Endothelial cell of umbilical vein (primary cell): ENCODE results near the gene DDHD1.

Source experiments
- CTCF ChIP-seq, 2 donors: IDR thresholded peaks; 1 replicate in 1 of 2; 2 replicates in 1 of 2; pipeline ENCODE4 v1.5.1; 2011; ENCODE audit warnings: low read length in 2 of 2, mild to moderate bottlenecking in 2 of 2, moderate library complexity in 2 of 2, control low read depth in 1 of 2, inconsistent platforms in 1 of 2, low read depth in 1 of 2; ENCODE audit not compliant: insufficient read depth in 1 of 2; ENCODE audit errors: extremely low read depth in 1 of 2
- JUN ChIP-seq: IDR thresholded peaks from 2 replicates; pipeline ENCODE4 v1.6.1; 2011; ENCODE audit warnings: borderline replicate concordance, low read depth; ENCODE audit not compliant: insufficient read length, insufficient read depth
- POLR2A ChIP-seq: IDR thresholded peaks from 2 replicates; pipeline ENCODE4 v1.6.1; 2012; ENCODE audit warnings: low read depth, mild to moderate bottlenecking, control low read depth, low read length

GRCh38 chr14:53027562-53027961, 125.6 kb downstream of the DDHD1 start:
- no peak for TF ChIP-seq POLR2A
- no peak for TF ChIP-seq JUN
- TF ChIP-seq CTCF (IDR thresholded peaks at IDR 0.05; ENCODE audit: extremely low read depth in 1 of 2, insufficient read depth in 1 of 2, low read depth in 1 of 2, low read length in 2 of 2), result no peak
